ENCODE results near the gene AGT. TPM values are rescaled to one million over a fixed set of nuclear protein-coding genes. Genes with fewer than 3 reads are reported as not detected.
A peak's percentile ranks its signal among the peaks of the same experiment; 100 is the strongest.

AGT gene
- polyA plus RNA-seq, 4 donors, result 0.81 to 357 (median 2.7) TPM

- FAIRE-seq (no peak), DNase-seq (peak in 1 of 2 donors; percentile 11)
- Histone ChIP-seq H3K4me3 (ENCODE audit: low read depth in 1 of 3, low read length in 3 of 3) (no peak overlapping the region), H3K27me3 (ENCODE audit: control insufficient read depth in 3 of 3, insufficient read depth in 3 of 3, low read length in 3 of 3) (no peaks in the 10 kb centered on the region), H3K27ac (ENCODE audit: low read depth in 1 of 3, low read length in 2 of 3) (no peak overlapping the region), H3K36me3 (ENCODE audit: control insufficient read depth in 3 of 3, insufficient read depth in 2 of 3, low read depth in 1 of 3, low read length in 3 of 3) (peaks cover 8 to 39% (median 26%) of the 10 kb centered on the region in 3 donors), H3K9me3 (ENCODE audit: control insufficient read depth in 2 of 2, insufficient read depth in 1 of 2, low read depth in 1 of 2, low read length in 1 of 2) (no peaks in the 10 kb centered on the region), H3K4me1 (ENCODE audit: control insufficient read depth in 3 of 3, insufficient read depth in 2 of 3, low read depth in 1 of 3, low read length in 2 of 3) (no peaks in the 10 kb centered on the region)
- WGBS, 3 donors, result 94 to 98% (median 96%) methylated on average over 2 of the region's 2 CpGs
These were observed 29.8 kb downstream of the AGT start for GRCh38 chr1:230684146-230684545.

GRCh38 chr1:230682882-230683610 is 30.9 kb downstream of the AGT start:
- Histone ChIP-seq H3K27ac (ENCODE audit: low read depth in 1 of 3, low read length in 2 of 3) (no peak overlapping the region), H3K9me3 (ENCODE audit: control insufficient read depth in 2 of 2, insufficient read depth in 1 of 2, low read depth in 1 of 2, low read length in 1 of 2) (no peaks in the 10 kb centered on the region), H3K36me3 (ENCODE audit: control insufficient read depth in 3 of 3, insufficient read depth in 2 of 3, low read depth in 1 of 3, low read length in 3 of 3) (peaks cover 12 to 34% (median 28%) of the 10 kb centered on the region in 3 donors), H3K27me3 (ENCODE audit: control insufficient read depth in 3 of 3, insufficient read depth in 3 of 3, low read length in 3 of 3) (no peaks in the 10 kb centered on the region), H3K4me1 (ENCODE audit: control insufficient read depth in 3 of 3, insufficient read depth in 2 of 3, low read depth in 1 of 3, low read length in 2 of 3) (no peaks in the 10 kb centered on the region), H3K4me3 (ENCODE audit: low read depth in 1 of 3, low read length in 3 of 3) (no peak overlapping the region)
- 79 to 86% (median 86%) methylated on average over 9 of the region's 9 CpGs for WGBS, 3 donors
- DNase-seq, result no peak
- no peak for FAIRE-seq

GRCh38 chr1:230682274-230682673 is 31.6 kb downstream of the AGT start:
- Histone ChIP-seq H3K27me3 (ENCODE audit: control insufficient read depth in 3 of 3, insufficient read depth in 3 of 3, low read length in 3 of 3) (no peaks in the 10 kb centered on the region), H3K4me3 (ENCODE audit: low read depth in 1 of 3, low read length in 3 of 3) (no peak overlapping the region), H3K4me1 (ENCODE audit: control insufficient read depth in 3 of 3, insufficient read depth in 2 of 3, low read depth in 1 of 3, low read length in 2 of 3) (no peaks in the 10 kb centered on the region), H3K36me3 (ENCODE audit: control insufficient read depth in 3 of 3, insufficient read depth in 2 of 3, low read depth in 1 of 3, low read length in 3 of 3) (peaks cover 14 to 34% (median 30%) of the 10 kb centered on the region in 3 donors), H3K9me3 (ENCODE audit: control insufficient read depth in 2 of 2, insufficient read depth in 1 of 2, low read depth in 1 of 2, low read length in 1 of 2) (no peaks in the 10 kb centered on the region), H3K27ac (ENCODE audit: low read depth in 1 of 3, low read length in 2 of 3) (no peak overlapping the region)
- 40 to 66% (median 63%) methylated on average over 3 of the region's 3 CpGs for WGBS, 3 donors
- FAIRE-seq (no peak), DNase-seq (no peak)

GRCh38 chr1:230681599-230681998 is 32.3 kb downstream of the AGT start:
- WGBS, 3 donors, result 34 to 66% (median 48%) methylated on average over 2 of the region's 2 CpGs
- DNase-seq (no peak), FAIRE-seq (no peak)
- H3K9me3 ChIP-seq (ENCODE audit: control insufficient read depth in 2 of 2, insufficient read depth in 1 of 2, low read depth in 1 of 2, low read length in 1 of 2), result no peaks in the 10 kb centered on the region
- H3K36me3 ChIP-seq (ENCODE audit: control insufficient read depth in 3 of 3, insufficient read depth in 2 of 3, low read depth in 1 of 3, low read length in 3 of 3), result peaks cover 14 to 29% (median 25%) of the 10 kb centered on the region in 3 donors
- H3K27ac ChIP-seq (ENCODE audit: low read depth in 1 of 3, low read length in 2 of 3), result no peak overlapping the region
- H3K4me3 ChIP-seq (ENCODE audit: low read depth in 1 of 3, low read length in 3 of 3), result no peak overlapping the region
- no peaks in the 10 kb centered on the region for H3K4me1 ChIP-seq (ENCODE audit: control insufficient read depth in 3 of 3, insufficient read depth in 2 of 3, low read depth in 1 of 3, low read length in 2 of 3)
- H3K27me3 ChIP-seq (ENCODE audit: control insufficient read depth in 3 of 3, insufficient read depth in 3 of 3, low read length in 3 of 3), result no peaks in the 10 kb centered on the region

GRCh38 chr1:230680300-230681025 is 33.5 kb downstream of the AGT start:
- no peaks in the 10 kb centered on the region for H3K9me3 ChIP-seq (ENCODE audit: control insufficient read depth in 2 of 2, insufficient read depth in 1 of 2, low read depth in 1 of 2, low read length in 1 of 2)
- no peak for FAIRE-seq
- no peak for DNase-seq
- no peak overlapping the region for H3K27ac ChIP-seq (ENCODE audit: low read depth in 1 of 3, low read length in 2 of 3)
- WGBS, 3 donors, result 53 to 69% (median 56%) methylated on average over 4 of the region's 4 CpGs
- no peak overlapping the region for H3K4me3 ChIP-seq (ENCODE audit: low read depth in 1 of 3, low read length in 3 of 3)
- H3K27me3 ChIP-seq (ENCODE audit: control insufficient read depth in 3 of 3, insufficient read depth in 3 of 3, low read length in 3 of 3), result no peaks in the 10 kb centered on the region
- peaks cover 14 to 30% (median 23%) of the 10 kb centered on the region in 3 donors for H3K36me3 ChIP-seq (ENCODE audit: control insufficient read depth in 3 of 3, insufficient read depth in 2 of 3, low read depth in 1 of 3, low read length in 3 of 3)
- H3K4me1 ChIP-seq (ENCODE audit: control insufficient read depth in 3 of 3, insufficient read depth in 2 of 3, low read depth in 1 of 3, low read length in 2 of 3), result no peaks in the 10 kb centered on the region

GRCh38 chr1:230679825-230680224 is 34.1 kb downstream of the AGT start:
- no peak overlapping the region for H3K27ac ChIP-seq (ENCODE audit: low read depth in 1 of 3, low read length in 2 of 3)
- no peak overlapping the region for H3K4me3 ChIP-seq (ENCODE audit: low read depth in 1 of 3, low read length in 3 of 3)
- WGBS, 3 donors, result 94 to 99% (median 96%) methylated on average over 2 of the region's 2 CpGs
- DNase-seq, result no peak
- H3K4me1 ChIP-seq (ENCODE audit: control insufficient read depth in 3 of 3, insufficient read depth in 2 of 3, low read depth in 1 of 3, low read length in 2 of 3), result no peaks in the 10 kb centered on the region
- no peaks in the 10 kb centered on the region for H3K27me3 ChIP-seq (ENCODE audit: control insufficient read depth in 3 of 3, insufficient read depth in 3 of 3, low read length in 3 of 3)
- no peak for FAIRE-seq
- no peaks in the 10 kb centered on the region for H3K9me3 ChIP-seq (ENCODE audit: control insufficient read depth in 2 of 2, insufficient read depth in 1 of 2, low read depth in 1 of 2, low read length in 1 of 2)
- H3K36me3 ChIP-seq (ENCODE audit: control insufficient read depth in 3 of 3, insufficient read depth in 2 of 3, low read depth in 1 of 3, low read length in 3 of 3), result peaks cover 14 to 28% (median 21%) of the 10 kb centered on the region in 3 donors

GRCh38 chr1:230679192-230679591 is 34.7 kb downstream of the AGT start:
- H3K4me1 ChIP-seq (ENCODE audit: control insufficient read depth in 3 of 3, insufficient read depth in 2 of 3, low read depth in 1 of 3, low read length in 2 of 3), result no peaks in the 10 kb centered on the region
- H3K27me3 ChIP-seq (ENCODE audit: control insufficient read depth in 3 of 3, insufficient read depth in 3 of 3, low read length in 3 of 3), result no peaks in the 10 kb centered on the region
- no peak for FAIRE-seq
- H3K27ac ChIP-seq (ENCODE audit: low read depth in 1 of 3, low read length in 2 of 3), result no peak overlapping the region
- peaks cover 14 to 24% (median 22%) of the 10 kb centered on the region in 3 donors for H3K36me3 ChIP-seq (ENCODE audit: control insufficient read depth in 3 of 3, insufficient read depth in 2 of 3, low read depth in 1 of 3, low read length in 3 of 3)
- DNase-seq, result no peak
- 60 to 77% (median 70%) methylated on average over 3 of the region's 3 CpGs for WGBS, 3 donors
- no peak overlapping the region for H3K4me3 ChIP-seq (ENCODE audit: low read depth in 1 of 3, low read length in 3 of 3)
- H3K9me3 ChIP-seq (ENCODE audit: control insufficient read depth in 2 of 2, insufficient read depth in 1 of 2, low read depth in 1 of 2, low read length in 1 of 2), result no peaks in the 10 kb centered on the region

- no peak overlapping the region for H3K27ac ChIP-seq (ENCODE audit: low read depth in 1 of 3, low read length in 2 of 3)
- H3K4me3 ChIP-seq (ENCODE audit: low read depth in 1 of 3, low read length in 3 of 3), result no peak overlapping the region
- H3K4me1 ChIP-seq (ENCODE audit: control insufficient read depth in 3 of 3, insufficient read depth in 2 of 3, low read depth in 1 of 3, low read length in 2 of 3), result no peaks in the 10 kb centered on the region
- WGBS, 3 donors, result 90 to 98% (median 92%) methylated on average over 1 of the region's 1 CpG
- no peak for FAIRE-seq
- H3K36me3 ChIP-seq (ENCODE audit: control insufficient read depth in 3 of 3, insufficient read depth in 2 of 3, low read depth in 1 of 3, low read length in 3 of 3), result peaks cover 10 to 27% (median 19%) of the 10 kb centered on the region in 3 donors
- DNase-seq, result no peak
- H3K27me3 ChIP-seq (ENCODE audit: control insufficient read depth in 3 of 3, insufficient read depth in 3 of 3, low read length in 3 of 3), result no peaks in the 10 kb centered on the region
- H3K9me3 ChIP-seq (ENCODE audit: control insufficient read depth in 2 of 2, insufficient read depth in 1 of 2, low read depth in 1 of 2, low read length in 1 of 2), result no peaks in the 10 kb centered on the region
These were observed 36.7 kb downstream of the AGT start for GRCh38 chr1:230677200-230677599.
